ENCODE measurements around the gene PWP2. TPM values are rescaled to one million over a fixed set of nuclear protein-coding genes. Genes with fewer than 3 reads are reported as not detected.
"Not testable (repeated sequence)": the region's sequence is repeated elsewhere in the genome, so short reads cannot be mapped to it uniquely, and the experiment has no call there.

The PWP2 gene
- total RNA-seq, 1 experiment from 2014 or later, result 6.0 TPM

- not testable (repeated sequence) for H3K4me1 Mint-ChIP-seq; H3K14ac ChIP-seq (ENCODE audit: insufficient read depth, low read length); H3K4ac ChIP-seq (ENCODE audit: low read depth, low read length); H2AK5ac ChIP-seq (ENCODE audit: insufficient read length, low read length); H3K27me3 ChIP-seq (ENCODE audit: insufficient read depth, low read length); H3K9ac ChIP-seq (ENCODE audit: extremely low read depth, insufficient read length, low read length); H4K5ac ChIP-seq (ENCODE audit: insufficient read length, low read depth, low read length); H3T11ph ChIP-seq (ENCODE audit: low read length); H3K4me1 ChIP-seq (ENCODE audit: insufficient read depth, low read length); H4K8ac ChIP-seq (replicated peaks; ENCODE audit: insufficient read length, low read depth, low read length); H2AFZ ChIP-seq (ENCODE audit: low read length); H3K27me3 Mint-ChIP-seq (ENCODE audit: low read depth); H4K91ac ChIP-seq (ENCODE audit: insufficient read length, low read depth, low read length); DNase-seq; H3K27ac Mint-ChIP-seq; H3K18ac ChIP-seq (ENCODE audit: insufficient read length, low read depth, low read length); H3K9me3 ChIP-seq (ENCODE audit: control insufficient read depth, low read depth, low read length); H2BK20ac ChIP-seq (ENCODE audit: low read depth, low read length, poor library complexity, severe bottlenecking); H3K23me2 ChIP-seq (ENCODE audit: insufficient read length, low read depth, low read length, poor library complexity, severe bottlenecking); H3K79me2 ChIP-seq (ENCODE audit: insufficient read depth, low read length); H3K23ac ChIP-seq (ENCODE audit: insufficient read length, low read depth, low read length); H2BK12ac ChIP-seq (ENCODE audit: insufficient read length, low read depth, low read length); H3K36me3 Mint-ChIP-seq (ENCODE audit: insufficient read depth in 1 of 3, low read depth in 3 of 3); H3K4me3 Mint-ChIP-seq; H3K79me1 ChIP-seq (ENCODE audit: insufficient read depth, low read depth, low read length, poor library complexity, severe bottlenecking); H3K4me2 ChIP-seq (ENCODE audit: insufficient read depth, insufficient read length, low read length); H4K20me1 ChIP-seq (ENCODE audit: control insufficient read depth, insufficient read depth, insufficient read length); H2BK120ac ChIP-seq (ENCODE audit: low read depth, low read length, poor library complexity, severe bottlenecking); H3K27ac ChIP-seq (ENCODE audit: insufficient read length, low read depth, low read length); H3K56ac ChIP-seq (ENCODE audit: insufficient read length, low read depth, low read length); H2BK5ac ChIP-seq (ENCODE audit: insufficient read length, low read length); H3K9me3 Mint-ChIP-seq; H2BK15ac ChIP-seq (ENCODE audit: low read depth, low read length)
- no CpG with 5 or more reads among the region's 15 CpGs for WGBS (ENCODE audit: extremely low coverage, insufficient read length, low lambda C conversion rate)
These were observed 30.8 kb downstream of the PWP2 start for GRCh38 chr21:44138039-44138438.

- not testable (repeated sequence) for H2BK15ac ChIP-seq (ENCODE audit: low read depth, low read length); H2BK5ac ChIP-seq (ENCODE audit: insufficient read length, low read length); DNase-seq; H2BK12ac ChIP-seq (ENCODE audit: insufficient read length, low read depth, low read length); H3K79me1 ChIP-seq (ENCODE audit: insufficient read depth, low read depth, low read length, poor library complexity, severe bottlenecking); H2AFZ ChIP-seq (ENCODE audit: low read length); H3K27ac Mint-ChIP-seq; H3K9ac ChIP-seq (ENCODE audit: extremely low read depth, insufficient read length, low read length); H3T11ph ChIP-seq (ENCODE audit: low read length); H3K27ac ChIP-seq (ENCODE audit: insufficient read length, low read depth, low read length); H2BK120ac ChIP-seq (ENCODE audit: low read depth, low read length, poor library complexity, severe bottlenecking); H3K4me2 ChIP-seq (ENCODE audit: insufficient read depth, insufficient read length, low read length); H3K9me3 ChIP-seq (ENCODE audit: control insufficient read depth, low read depth, low read length); H3K23me2 ChIP-seq (ENCODE audit: insufficient read length, low read depth, low read length, poor library complexity, severe bottlenecking); H3K23ac ChIP-seq (ENCODE audit: insufficient read length, low read depth, low read length); H4K20me1 ChIP-seq (ENCODE audit: control insufficient read depth, insufficient read depth, insufficient read length); H3K4me3 Mint-ChIP-seq; H4K91ac ChIP-seq (ENCODE audit: insufficient read length, low read depth, low read length); H3K14ac ChIP-seq (ENCODE audit: insufficient read depth, low read length); H2AK5ac ChIP-seq (ENCODE audit: insufficient read length, low read length); H3K36me3 Mint-ChIP-seq (ENCODE audit: insufficient read depth in 1 of 3, low read depth in 3 of 3); H4K8ac ChIP-seq (replicated peaks; ENCODE audit: insufficient read length, low read depth, low read length); H3K27me3 ChIP-seq (ENCODE audit: insufficient read depth, low read length); H3K56ac ChIP-seq (ENCODE audit: insufficient read length, low read depth, low read length); H3K79me2 ChIP-seq (ENCODE audit: insufficient read depth, low read length); H4K5ac ChIP-seq (ENCODE audit: insufficient read length, low read depth, low read length); H3K4ac ChIP-seq (ENCODE audit: low read depth, low read length); H2BK20ac ChIP-seq (ENCODE audit: low read depth, low read length, poor library complexity, severe bottlenecking); H3K27me3 Mint-ChIP-seq (ENCODE audit: low read depth); H3K18ac ChIP-seq (ENCODE audit: insufficient read length, low read depth, low read length); H3K4me1 Mint-ChIP-seq; H3K9me3 Mint-ChIP-seq; H3K4me1 ChIP-seq (ENCODE audit: insufficient read depth, low read length)
- no CpG with 5 or more reads among the region's 30 CpGs for WGBS (ENCODE audit: extremely low coverage, insufficient read length, low lambda C conversion rate)
These were observed 32.8 kb downstream of the PWP2 start for GRCh38 chr21:44139787-44140551.

Data from H9 (cell line).